ENCODE measurements around the gene HMOX1. TPM values are rescaled to one million over a fixed set of nuclear protein-coding genes. Genes with fewer than 3 reads are reported as not detected.
A peak's percentile ranks its signal among the peaks of the same experiment; 100 is the strongest.

Gene HMOX1
- total and polyA plus RNA-seq, 4 donors, result 18.7 to 108 (median 59.7) TPM

GRCh38 chr22:35384527-35384926 is 3.6 kb downstream of the HMOX1 start:
- peaks cover 15 to 39% (median 32%) of the 10 kb centered on the region in 4 donors for H3K4me1 ChIP-seq (ENCODE audit: control insufficient read depth in 4 of 4, insufficient read depth in 4 of 4, low read length in 3 of 4)
- peak overlapping the region in 1 of 2 donors; percentile 22 for H3K27ac ChIP-seq (ENCODE audit: low read depth in 1 of 2, low read length in 2 of 2)
- no peaks in the 10 kb centered on the region for H3K9me3 ChIP-seq (ENCODE audit: control insufficient read depth in 4 of 4, low read length in 3 of 4)
- no peaks in the 10 kb centered on the region for H3K27me3 ChIP-seq (ENCODE audit: control insufficient read depth in 4 of 4, insufficient read depth in 4 of 4, low read length in 3 of 4)
- TF ChIP-seq TAF1 (conservative IDR thresholded peaks at IDR 0.05), result no peak
- TF ChIP-seq JUND (IDR thresholded peaks at IDR 0.05), result no peak
- no peak for DNase-seq (ENCODE audit: low spot score)
- peaks cover 9 to 21% (median 12%) of the 10 kb centered on the region in 4 donors for H3K36me3 ChIP-seq (ENCODE audit: control insufficient read depth in 4 of 4, insufficient read depth in 3 of 4, low read depth in 1 of 4, low read length in 3 of 4)
- no peak overlapping the region for H3K9ac ChIP-seq (ENCODE audit: low read depth in 1 of 2, low read length in 2 of 2)
- peak overlapping the region in 2 of 3 donors; percentile 13 to 34 for H3K4me3 ChIP-seq (ENCODE audit: low read depth in 1 of 3, low read length in 3 of 3)
- WGBS, result 68% methylated on average over 4 of the region's 4 CpGs

DNA sequence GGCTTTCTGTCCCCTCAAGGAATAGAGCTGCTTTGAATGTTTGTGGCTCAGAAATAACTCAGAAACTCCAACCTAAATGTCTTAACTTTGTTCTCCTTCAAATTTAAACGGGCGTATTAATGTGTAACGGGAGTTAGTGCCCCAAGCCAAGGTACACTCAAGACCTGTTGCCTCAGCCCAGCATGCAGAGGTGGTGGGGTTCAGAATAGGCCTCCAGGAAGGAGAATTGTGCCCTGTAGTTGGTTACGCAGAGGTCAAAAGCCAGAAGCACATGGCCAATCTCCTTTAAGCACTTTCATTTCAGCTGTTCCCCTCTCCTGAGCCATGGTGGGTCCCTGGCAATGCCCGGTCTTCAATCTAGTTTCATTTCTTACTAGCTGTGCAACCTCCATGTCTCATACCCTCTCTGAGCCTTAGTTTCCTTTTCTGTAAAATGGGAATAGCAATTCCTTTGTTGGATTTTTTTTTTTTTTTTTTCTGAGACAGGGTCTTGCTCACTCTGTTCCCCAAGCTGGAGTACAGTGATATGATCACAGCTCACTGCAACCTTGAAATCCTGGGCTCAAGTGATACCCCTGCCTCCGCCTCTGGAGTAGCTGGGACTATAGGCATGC is 4.2 kb downstream of the HMOX1 start:
- no peak overlapping the region for H3K9ac ChIP-seq (ENCODE audit: low read depth in 1 of 2, low read length in 2 of 2)
- H3K36me3 ChIP-seq (ENCODE audit: control insufficient read depth in 4 of 4, insufficient read depth in 3 of 4, low read depth in 1 of 4, low read length in 3 of 4), result peaks cover 14 to 26% (median 16%) of the 10 kb centered on the region in 4 donors
- no peaks in the 10 kb centered on the region for H3K27me3 ChIP-seq (ENCODE audit: control insufficient read depth in 4 of 4, insufficient read depth in 4 of 4, low read length in 3 of 4)
- no peak for DNase-seq (ENCODE audit: low spot score)
- 50% methylated on average over 6 of the region's 6 CpGs for WGBS
- TF ChIP-seq ATF3 (IDR thresholded peaks at IDR 0.05) (no peak), ZBTB33 (IDR thresholded peaks at IDR 0.05) (no peak), RXRA (IDR thresholded peaks at IDR 0.05) (peak; percentile 15 to 23), YY1 (IDR thresholded peaks at IDR 0.05) (no peak), HNF4G (IDR thresholded peaks at IDR 0.05) (no peak), HNF4A (conservative IDR thresholded peaks at IDR 0.05) (peak; percentile 19 to 30)
- peaks cover 13 to 34% (median 28%) of the 10 kb centered on the region in 4 donors for H3K4me1 ChIP-seq (ENCODE audit: control insufficient read depth in 4 of 4, insufficient read depth in 4 of 4, low read length in 3 of 4)
- no peaks in the 10 kb centered on the region for H3K9me3 ChIP-seq (ENCODE audit: control insufficient read depth in 4 of 4, low read length in 3 of 4)
- peak overlapping the region in 1 of 2 donors; percentile 22 for H3K27ac ChIP-seq (ENCODE audit: low read depth in 1 of 2, low read length in 2 of 2)
- H3K4me3 ChIP-seq (ENCODE audit: low read depth in 1 of 3, low read length in 3 of 3), result peak overlapping the region in 2 of 3 donors; percentile 13 to 34

DNA sequence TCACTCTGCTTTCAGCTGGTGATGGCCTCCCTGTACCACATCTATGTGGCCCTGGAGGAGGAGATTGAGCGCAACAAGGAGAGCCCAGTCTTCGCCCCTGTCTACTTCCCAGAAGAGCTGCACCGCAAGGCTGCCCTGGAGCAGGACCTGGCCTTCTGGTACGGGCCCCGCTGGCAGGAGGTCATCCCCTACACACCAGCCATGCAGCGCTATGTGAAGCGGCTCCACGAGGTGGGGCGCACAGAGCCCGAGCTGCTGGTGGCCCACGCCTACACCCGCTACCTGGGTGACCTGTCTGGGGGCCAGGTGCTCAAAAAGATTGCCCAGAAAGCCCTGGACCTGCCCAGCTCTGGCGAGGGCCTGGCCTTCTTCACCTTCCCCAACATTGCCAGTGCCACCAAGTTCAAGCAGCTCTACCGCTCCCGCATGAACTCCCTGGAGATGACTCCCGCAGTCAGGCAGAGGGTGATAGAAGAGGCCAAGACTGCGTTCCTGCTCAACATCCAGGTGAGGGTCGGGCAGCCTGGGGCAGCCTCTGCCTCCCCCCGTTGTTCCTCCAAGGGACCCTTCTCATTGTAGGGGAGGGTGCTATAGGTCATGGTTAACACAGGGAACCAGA is 5.9 kb downstream of the HMOX1 start:
- no peak for DNase-seq (ENCODE audit: low spot score)
- Histone ChIP-seq H3K4me3 (ENCODE audit: low read depth in 1 of 3, low read length in 3 of 3) (no peak overlapping the region), H3K9ac (ENCODE audit: low read depth in 1 of 2, low read length in 2 of 2) (no peak overlapping the region), H3K4me1 (ENCODE audit: control insufficient read depth in 4 of 4, insufficient read depth in 4 of 4, low read length in 3 of 4) (peaks cover 10 to 28% (median 22%) of the 10 kb centered on the region in 4 donors), H3K27ac (ENCODE audit: low read depth in 1 of 2, low read length in 2 of 2) (no peak overlapping the region), H3K9me3 (ENCODE audit: control insufficient read depth in 4 of 4, low read length in 3 of 4) (no peaks in the 10 kb centered on the region), H3K27me3 (ENCODE audit: control insufficient read depth in 4 of 4, insufficient read depth in 4 of 4, low read length in 3 of 4) (no peaks in the 10 kb centered on the region), H3K36me3 (ENCODE audit: control insufficient read depth in 4 of 4, insufficient read depth in 3 of 4, low read depth in 1 of 4, low read length in 3 of 4) (peaks cover 18 to 31% (median 23%) of the 10 kb centered on the region in 4 donors)
- WGBS, result 96% methylated on average over 19 of the region's 19 CpGs
- TF ChIP-seq HNF4G (IDR thresholded peaks at IDR 0.05), result no peak
- TF ChIP-seq SP1 (IDR thresholded peaks at IDR 0.05), result no peak
- TF ChIP-seq, protein P1, sequence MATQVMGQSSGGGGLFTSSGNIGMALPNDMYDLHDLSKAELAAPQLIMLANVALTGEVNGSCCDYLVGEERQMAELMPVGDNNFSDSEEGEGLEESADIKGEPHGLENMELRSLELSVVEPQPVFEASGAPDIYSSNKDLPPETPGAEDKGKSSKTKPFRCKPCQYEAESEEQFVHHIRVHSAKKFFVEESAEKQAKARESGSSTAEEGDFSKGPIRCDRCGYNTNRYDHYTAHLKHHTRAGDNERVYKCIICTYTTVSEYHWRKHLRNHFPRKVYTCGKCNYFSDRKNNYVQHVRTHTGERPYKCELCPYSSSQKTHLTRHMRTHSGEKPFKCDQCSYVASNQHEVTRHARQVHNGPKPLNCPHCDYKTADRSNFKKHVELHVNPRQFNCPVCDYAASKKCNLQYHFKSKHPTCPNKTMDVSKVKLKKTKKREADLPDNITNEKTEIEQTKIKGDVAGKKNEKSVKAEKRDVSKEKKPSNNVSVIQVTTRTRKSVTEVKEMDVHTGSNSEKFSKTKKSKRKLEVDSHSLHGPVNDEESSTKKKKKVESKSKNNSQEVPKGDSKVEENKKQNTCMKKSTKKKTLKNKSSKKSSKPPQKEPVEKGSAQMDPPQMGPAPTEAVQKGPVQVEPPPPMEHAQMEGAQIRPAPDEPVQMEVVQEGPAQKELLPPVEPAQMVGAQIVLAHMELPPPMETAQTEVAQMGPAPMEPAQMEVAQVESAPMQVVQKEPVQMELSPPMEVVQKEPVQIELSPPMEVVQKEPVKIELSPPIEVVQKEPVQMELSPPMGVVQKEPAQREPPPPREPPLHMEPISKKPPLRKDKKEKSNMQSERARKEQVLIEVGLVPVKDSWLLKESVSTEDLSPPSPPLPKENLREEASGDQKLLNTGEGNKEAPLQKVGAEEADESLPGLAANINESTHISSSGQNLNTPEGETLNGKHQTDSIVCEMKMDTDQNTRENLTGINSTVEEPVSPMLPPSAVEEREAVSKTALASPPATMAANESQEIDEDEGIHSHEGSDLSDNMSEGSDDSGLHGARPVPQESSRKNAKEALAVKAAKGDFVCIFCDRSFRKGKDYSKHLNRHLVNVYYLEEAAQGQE (IDR thresholded peaks at IDR 0.05), result no peak
- no peak for TF ChIP-seq ZBTB33 (IDR thresholded peaks at IDR 0.05)
- TF ChIP-seq RAD21 (IDR thresholded peaks at IDR 0.05), result no peak
- no peak for TF ChIP-seq RXRA (IDR thresholded peaks at IDR 0.05)
- TF ChIP-seq YY1 (IDR thresholded peaks at IDR 0.05), result no peak
- no peak for TF ChIP-seq FOXA2 (IDR thresholded peaks at IDR 0.05)
- no peak for TF ChIP-seq ATF3 (IDR thresholded peaks at IDR 0.05)
- no peak for TF ChIP-seq CTCF (IDR thresholded peaks at IDR 0.05; ENCODE audit: low read depth, low read length, missing input control)
- TF ChIP-seq NR2F2 (IDR thresholded peaks at IDR 0.05), result no peak
- TF ChIP-seq EGR1 (IDR thresholded peaks at IDR 0.05; ENCODE audit: low read depth in 2 of 2), result no peak
- no peak for TF ChIP-seq GABPA (IDR thresholded peaks at IDR 0.05 in 1 of 2, conservative IDR thresholded peaks at IDR 0.05 in 1 of 2)
